IPS-18c (cell line): ENCODE results near the gene AFMID.
"Not testable (repeated sequence)": the region's sequence is repeated elsewhere in the genome, so short reads cannot be mapped to it uniquely, and the experiment has no call there.

Source experiments
- H3K4me3 ChIP-seq: 2 replicates; pipeline ENCODE4 v1.7.0; 2013; ENCODE audit warnings: low read depth, mild to moderate bottlenecking, low read length, moderate library complexity; ENCODE audit not compliant: insufficient read depth
- H3K9me3 ChIP-seq: one replicate; pipeline ENCODE4 v1.6.1; 2013; ENCODE audit warnings: mild to moderate bottlenecking, low read length, moderate library complexity; ENCODE audit not compliant: control insufficient read depth, insufficient read depth

AFMID gene

DNA sequence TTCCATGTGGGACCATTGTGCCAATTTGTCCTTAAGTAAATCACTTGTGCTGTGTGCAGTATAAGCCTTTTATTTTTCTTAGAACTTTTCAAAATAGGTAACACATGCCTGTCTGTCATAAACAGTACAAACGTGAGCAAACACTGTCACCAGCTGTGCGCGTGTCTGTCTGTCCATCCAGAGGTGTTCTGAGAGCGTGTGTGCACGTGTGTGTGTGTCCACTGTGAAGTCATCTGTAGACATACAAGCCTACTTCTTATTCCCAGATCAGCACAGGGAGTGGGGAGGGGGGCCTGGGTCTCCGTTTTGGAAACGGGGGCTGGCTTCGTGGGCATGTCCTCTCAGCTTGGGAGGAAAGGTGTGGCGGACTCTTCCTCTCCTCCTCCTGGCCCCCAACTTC, 53.7 kb downstream of the AFMID start:
- Histone ChIP-seq H3K4me3 (no peak overlapping the region), H3K9me3 (peaks cover 2% of the 10 kb centered on the region)

DNA sequence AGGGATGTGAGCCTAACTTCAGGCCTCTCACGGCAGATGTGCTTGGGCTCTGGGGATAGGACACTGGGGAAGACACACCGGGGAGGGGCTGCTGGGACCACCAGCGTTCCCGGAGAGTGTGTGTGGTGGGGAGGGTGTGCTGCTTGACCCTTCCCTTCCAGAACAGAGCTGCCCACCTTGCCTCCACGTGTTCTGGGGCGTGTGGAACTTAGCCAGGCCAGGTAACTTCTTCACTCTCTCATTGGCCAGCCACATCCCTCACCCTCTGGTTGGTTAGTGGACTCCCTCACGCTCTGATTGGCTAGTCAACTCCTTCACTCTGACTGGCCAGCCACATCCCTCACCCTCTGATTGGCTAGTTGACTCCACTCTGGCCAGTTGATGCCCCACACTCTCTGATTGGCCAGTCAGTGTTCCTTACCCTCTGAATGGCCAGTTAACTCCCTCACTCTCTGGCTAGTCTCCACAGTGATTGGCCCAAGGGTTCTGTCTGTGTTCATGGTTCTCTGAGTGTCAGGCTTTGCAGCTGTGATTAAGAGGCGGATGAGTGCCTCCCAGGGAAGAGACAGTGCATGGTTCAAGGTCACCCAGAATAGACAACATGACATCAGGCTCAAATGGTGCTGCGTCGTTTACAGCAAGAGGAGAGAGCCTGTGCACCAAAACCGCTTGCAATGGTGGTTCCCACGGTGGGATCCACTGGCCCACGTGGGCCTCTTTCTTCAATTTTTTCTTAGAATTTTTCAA, 54.3 kb downstream of the AFMID start:
- Histone ChIP-seq H3K9me3 (peaks cover 2% of the 10 kb centered on the region), H3K4me3 (no peak overlapping the region)

DNA sequence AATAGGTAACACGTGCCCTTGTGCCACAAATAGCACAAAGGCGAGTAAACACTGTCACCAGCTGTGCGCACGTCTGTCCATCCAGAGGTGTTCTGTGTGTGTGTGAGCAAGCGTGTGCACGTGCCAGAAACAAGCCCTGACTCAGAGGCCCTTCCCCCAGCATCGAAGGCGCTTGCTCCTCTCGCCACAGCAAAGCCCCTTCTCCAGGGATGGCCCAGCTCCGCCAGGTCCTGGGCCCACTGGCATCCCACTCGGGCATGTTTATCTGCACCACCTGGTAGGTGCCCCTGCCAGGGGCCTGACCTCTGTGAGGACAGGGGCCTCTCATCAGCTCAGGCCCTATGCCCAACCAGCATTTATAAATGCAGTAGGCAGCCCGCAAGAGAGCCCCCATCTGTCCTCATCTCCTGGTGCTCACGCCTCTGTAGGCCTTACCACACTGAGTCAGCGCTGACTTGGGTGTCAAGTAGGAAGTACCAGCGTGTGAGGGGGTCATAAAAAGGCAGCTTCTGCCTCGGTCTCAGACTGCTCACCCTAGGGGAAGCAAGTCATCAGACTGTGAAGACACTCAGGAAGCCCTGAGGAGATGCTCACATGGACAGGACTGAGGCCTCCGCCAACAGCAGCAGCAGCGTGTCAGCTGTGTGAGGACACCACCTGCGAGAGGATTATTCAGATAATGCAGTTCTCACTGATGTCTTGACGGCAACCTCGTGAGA, 55.0 kb downstream of the AFMID start:
- H3K9me3 ChIP-seq: peaks cover 2% of the 10 kb centered on the region
- no peak overlapping the region for H3K4me3 ChIP-seq

DNA sequence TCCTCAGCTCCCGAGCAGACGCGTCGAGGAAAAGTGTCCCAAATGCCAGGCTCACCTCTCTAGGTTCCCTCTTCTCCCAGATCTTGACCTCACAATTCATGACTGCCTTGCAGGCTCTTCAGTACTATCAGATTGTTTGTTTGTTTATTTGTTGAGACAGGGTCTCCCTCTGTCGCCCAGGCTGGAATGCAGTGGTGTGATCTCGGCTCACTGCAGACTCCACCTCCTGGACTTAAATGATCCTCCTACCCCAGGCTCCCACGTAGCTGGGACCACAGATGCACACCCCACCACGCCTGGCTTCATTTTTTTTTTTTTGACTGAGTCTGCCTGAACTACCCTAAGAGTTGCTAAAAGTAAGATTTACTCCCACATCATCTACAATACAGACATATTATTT, 60.1 kb downstream of the AFMID start:
- peaks cover 4% of the 10 kb centered on the region for H3K9me3 ChIP-seq
- no peak overlapping the region for H3K4me3 ChIP-seq

DNA sequence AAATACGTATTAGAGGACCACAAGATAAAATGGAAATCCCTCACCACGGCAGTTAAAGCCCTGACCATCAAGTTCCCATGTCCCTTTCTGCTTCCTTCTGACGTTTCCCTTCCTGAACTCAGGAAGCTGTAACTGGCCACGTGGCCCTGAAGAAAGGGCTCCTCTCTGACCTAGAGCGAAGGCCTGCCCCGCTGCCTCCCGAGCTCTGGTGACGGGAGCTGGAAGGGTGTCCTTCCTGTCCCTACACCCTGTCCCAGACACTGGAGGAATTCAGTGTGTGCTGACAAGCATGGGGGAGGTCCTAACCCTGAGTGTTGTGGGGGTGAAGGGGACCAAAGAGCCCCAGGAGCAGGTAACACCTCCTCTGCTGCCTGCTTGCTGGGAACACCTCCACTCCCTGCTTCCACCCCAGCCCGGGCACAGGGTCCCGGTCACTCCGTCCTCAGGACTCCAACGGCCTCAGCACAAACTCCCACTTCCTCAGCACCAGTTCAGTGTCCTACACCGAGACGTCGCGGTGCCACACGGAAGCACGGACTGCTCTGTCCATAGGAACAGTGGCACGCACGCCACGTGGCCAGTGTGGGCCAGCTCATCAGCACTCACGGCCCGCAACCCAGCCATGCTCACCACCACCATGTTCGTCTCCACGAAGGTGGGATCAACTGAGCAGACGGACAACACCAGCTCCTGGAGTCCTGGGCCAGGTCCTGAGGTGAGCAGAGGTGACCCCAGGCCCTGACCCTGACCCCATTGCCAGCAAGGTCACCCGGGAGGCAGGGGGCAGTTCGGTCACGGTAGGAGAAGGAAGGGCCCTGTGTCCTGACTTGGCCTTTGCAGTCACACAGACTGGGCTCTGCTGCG, 61.1 kb downstream of the AFMID start:
- H3K4me3 ChIP-seq: no peak overlapping the region
- H3K9me3 ChIP-seq: peaks cover 4% of the 10 kb centered on the region

DNA sequence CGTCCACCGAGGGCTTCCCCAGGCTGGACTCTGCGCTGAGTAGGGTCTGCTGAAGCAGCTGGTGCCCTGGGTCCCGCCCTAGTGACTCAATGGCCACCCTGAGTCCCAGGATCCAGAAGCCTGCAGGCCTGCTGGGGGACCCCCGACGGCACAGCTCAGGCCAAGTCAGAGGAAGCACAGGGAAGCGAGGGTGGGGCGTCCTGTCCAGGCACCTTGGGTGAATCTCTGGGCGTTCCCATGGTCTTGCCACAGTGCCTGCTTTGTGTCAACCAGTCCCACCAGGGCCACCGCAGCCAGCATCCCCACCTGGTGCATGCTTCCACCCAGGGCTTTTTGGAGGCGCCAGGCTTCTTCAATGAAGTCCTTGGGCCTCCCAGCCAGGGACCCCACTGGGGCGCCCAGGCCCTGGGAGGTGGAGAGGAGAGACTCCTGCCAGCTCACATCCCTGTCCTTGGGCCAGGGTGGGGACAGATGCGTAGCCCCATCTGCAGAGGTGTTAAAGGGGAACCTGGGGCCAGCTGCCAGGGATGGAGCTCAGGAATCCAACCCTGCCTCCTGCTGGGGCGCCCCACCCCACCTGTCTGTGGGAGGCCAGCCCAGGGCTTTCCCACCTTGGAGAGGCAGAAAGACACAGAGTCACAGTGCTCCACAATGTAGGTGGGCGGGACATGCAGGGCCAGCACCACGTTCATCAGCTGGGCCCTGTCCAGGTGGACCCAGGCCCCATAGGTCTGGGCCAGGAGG, 62.1 kb downstream of the AFMID start:
- H3K9me3 ChIP-seq: peaks cover 4% of the 10 kb centered on the region
- no peak overlapping the region for H3K4me3 ChIP-seq

DNA sequence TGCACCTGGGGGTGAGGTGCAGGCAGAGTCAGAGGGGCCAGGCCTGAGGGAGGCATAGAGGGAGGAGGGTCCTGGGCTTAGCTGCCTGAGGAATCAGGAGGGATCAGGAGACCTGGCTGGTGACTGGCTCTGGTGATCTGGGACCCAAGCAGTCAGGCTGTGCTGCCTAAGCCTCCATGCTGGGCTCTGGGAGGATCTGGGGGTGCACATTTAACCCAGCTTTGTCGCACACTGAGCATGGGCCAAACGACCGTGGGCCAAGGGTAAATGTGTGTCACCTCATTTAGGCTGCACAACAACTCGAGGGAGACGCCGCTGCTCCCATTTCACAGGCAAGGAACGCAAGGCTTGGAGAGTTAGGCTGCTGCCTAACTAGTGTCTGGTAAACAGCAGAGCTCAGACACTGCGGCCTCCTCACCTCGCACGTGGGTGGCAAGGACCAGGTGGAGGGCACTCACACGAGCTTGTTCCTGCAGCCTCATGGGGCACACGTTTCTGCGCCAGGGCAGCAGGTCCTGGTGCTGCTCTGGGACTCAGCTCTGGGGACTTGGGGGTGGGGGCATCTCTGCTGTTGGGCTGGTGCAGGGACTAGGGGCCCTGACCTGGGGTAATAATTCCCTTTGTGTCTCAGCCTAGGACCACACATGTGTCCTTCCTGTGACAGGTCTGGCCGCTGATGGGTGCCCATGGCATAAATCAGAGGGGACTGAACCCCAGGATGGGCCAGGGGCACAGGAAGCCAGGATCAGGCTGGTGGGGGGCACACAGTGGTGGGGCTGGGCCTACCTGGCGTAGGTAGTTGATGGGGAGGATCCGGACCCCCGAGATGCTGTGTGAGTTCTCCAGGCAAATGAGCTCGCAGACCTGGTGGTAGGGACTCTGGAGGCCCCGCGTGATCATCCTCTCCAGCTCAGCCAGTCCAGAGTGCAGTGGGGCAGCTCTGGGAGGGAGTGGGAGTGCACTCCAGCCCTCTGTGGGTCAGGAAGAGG, 63.0 kb downstream of the AFMID start:
- Histone ChIP-seq H3K9me3 (peaks cover 4% of the 10 kb centered on the region), H3K4me3 (peak overlapping the region; percentile 5; the same call in 1 of the 2 replicates)

DNA sequence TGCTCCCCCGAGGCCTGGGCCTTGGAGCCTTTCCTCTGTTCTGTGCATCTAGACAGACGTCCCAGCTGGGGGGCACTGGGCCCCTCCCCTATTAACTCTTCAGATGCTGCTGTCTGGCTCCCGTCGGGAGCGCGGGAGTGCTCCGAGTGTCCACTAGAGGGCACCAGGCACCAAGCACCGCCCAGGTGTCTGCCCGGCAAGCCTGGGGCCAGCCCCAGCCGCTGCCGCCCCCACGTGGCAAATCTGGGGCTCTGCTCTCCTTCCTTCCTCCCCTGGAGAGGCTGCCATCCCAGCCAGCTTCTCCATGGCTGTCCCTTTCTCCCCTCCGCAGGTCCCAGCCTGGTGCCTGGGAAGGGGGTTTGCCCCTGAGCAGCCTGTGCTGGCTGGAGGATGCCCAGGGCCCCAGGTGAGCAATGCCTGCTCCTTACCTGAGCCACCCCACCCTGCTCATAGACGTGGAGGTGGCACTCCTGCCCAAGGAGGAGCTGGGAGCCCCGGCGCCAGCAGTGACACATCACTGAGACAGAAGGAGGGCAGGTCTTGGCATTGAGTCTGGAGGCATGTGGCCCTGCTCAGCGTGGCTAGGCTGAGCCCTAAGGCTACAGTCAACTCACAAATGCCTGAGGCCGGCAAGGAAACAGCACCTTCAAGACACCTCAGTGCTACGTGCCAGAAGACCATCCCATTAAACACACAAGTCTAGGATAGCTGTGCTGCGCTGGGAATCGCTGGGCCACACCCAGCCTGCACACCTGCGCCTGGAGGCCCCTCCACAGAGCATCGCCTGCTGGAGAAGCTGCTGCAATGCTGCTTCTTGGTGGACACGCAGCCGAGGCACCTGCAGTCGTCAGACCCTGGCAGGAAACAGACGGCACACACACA, 64.0 kb downstream of the AFMID start:
- Histone ChIP-seq H3K9me3 (peaks cover 2% of the 10 kb centered on the region), H3K4me3 (peak overlapping the region; percentile 5; the same call in 1 of the 2 replicates)

DNA sequence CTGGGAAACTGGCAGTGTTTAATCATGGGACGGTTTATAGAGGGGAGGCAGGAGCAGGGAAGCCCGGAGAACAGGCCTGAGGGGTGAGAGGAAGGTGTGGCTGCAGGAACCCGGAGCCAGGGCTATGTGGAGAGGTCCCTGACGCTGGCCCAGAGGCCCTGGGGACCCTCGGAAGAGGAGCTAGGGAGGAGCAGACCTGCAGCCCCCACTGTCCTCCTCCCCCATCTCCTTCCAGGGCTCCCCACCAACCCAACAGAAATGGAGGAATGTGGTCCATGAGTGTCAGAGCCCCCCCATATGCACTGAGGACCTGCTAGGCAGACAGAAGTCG, 64.6 kb downstream of the AFMID start:
- peaks cover 2% of the 10 kb centered on the region for H3K9me3 ChIP-seq
- H3K4me3 ChIP-seq: no peak overlapping the region

DNA sequence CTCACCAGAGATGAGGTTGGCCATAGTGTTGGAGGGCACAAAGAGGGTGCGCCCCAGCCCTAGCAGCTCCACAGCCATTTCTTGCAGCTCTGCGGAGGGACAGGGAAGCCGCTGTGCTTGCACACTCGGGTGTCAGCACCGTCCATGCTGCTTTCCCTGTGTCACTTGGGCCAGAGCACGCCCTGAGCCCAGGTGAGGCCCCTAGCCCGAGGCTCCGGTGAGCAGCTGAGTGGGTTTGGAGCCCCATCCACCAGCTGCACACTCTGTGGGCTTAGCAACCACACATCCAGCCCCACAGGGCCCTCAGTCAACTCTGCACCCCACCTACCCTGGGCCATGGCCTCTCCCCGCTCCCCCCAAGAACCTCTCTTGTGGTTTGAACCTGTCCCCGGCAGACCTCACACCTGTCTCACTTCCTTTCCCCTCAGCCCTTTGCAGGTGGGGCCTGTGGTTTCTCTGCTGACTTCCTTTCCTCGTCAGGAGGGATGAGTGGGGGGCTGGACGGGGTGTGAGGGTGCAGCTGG, 65.0 kb downstream of the AFMID start:
- no peak overlapping the region for H3K4me3 ChIP-seq

DNA sequence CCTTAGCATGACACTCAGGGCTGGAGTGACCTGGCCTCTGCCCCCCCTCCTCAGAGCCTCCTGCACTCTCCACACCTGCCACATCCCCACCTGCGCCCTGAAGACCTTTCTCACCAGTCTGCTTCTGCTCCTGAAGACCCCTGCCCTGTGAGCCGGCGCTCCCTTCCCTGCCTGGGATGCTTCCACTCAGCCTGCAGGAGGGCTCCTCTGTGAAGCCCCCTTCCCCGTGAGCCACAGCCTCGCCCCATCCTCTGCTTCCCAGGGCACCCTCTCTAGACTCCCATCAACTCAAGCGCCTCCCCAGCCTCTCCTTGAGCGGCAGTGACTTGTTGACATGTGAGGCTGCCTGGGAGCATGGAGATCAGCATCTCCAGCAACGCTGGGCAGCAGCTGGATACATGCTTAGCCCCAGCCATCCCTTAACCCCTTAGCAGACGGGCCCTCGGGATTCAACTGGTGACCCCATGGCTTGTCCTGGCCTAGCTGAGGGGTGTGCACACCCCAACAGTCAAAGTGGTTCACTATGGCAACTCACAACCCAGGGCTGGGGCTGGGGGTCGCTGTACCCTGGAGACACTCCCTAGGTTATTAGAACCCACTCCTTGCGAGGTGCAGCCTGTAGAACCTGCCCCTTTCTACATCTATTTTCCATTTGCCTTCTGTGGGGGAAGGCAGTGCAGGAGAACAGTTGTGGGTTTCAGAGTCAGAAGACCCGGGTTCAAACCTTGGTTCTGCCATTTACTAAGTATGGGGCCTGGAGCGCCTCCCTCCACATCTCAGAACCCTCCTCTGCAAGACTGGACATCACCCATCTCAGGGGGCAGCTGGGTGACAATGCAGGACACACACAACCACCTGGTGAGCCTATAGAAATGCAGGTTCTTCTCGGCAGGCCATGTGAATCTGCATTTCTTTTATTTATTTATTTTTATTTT, 65.8 kb downstream of the AFMID start:
- Histone ChIP-seq H3K4me3 (no peak overlapping the region), H3K9me3 (peaks cover 2% of the 10 kb centered on the region)

More for the DNA sequence above, 65.0 kb downstream of the AFMID start:
- H3K9me3 ChIP-seq: peaks cover 2% of the 10 kb centered on the region

DNA sequence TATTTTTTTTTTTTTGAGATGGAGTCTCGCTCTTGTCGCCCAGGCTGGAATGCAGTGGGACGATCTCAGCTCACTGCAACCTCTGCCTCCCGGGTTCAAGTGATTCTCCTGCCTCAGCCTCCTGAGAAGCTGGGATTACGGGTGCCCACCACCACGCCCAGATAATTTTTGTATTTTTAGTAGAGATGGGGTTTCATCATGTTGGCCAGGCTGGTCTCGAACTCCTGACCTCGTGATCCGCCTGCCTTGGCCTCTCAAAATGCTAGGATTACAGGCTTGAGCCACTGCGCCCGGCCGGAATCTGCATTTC, 66.4 kb downstream of the AFMID start:
- peak overlapping the region; percentile 71; the same call in 1 of the 2 replicates for H3K4me3 ChIP-seq
- not testable (repeated sequence) for H3K9me3 ChIP-seq

DNA sequence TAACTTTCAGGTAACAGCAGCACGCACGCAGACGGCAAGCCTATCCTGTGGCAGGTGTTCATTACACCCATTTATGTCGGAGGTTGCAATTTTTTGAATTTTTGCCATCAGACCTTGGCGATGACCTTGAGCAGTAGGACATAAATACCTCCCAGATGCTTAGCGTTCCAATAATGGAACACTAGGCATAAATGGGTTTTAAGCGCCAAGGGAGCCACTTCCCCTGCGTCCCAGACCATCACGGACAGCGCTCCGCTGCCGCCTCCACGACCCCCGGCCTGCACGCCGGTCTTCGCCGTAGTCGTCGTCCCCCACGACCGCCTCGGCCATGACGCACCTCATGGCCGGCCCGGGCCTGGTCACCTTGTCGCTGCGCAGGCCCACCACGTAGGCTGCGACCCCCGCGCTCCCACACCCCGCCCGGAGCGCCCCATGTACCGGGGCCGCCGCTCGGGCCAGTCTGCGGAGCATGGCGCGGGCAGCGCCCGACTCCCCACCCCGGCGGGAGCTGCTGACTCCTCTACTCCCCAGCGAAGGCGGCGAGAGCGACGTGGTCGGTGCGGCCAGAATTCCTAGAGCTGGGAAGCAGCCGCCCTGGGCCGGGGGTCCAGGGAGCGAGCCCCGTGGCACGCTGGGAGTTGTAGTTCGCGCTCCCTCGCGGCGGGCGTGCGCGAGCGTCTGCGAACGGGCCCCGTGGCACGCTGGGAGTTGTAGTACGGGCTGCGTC, 66.9 kb downstream of the AFMID start:
- Histone ChIP-seq H3K9me3 (no peaks in the 10 kb centered on the region), H3K4me3 (peak overlapping the region; percentile 71)
